AG08395 (cell line): ENCODE results near the gene PPIL1.

Experiments
- DNase-seq: peaks from one replicate; pipeline ENCODE4 v3.0.0; 2012; ENCODE audit warnings: mixed read lengths, low spot score

The PPIL1 gene

DNA sequence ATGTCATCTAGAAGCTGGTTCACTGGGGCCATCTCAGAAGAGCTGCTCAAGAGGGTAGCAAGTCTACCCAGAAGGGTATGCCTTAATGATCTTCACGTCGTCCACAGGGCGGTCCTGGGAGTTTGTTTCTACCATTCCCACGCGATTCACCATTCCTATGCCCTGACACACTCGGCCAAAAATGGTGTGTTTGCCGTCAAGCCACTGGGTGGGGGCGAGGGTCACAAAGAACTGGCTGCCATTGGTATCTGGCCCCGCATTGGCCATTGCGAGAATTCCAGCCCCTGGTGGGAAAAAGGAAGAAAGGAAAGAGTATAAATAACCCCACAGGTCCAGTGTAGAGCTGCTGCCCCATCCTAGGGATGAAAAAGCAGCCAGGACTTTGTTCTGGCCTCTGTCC, 18.9 kb downstream of the PPIL1 start:
- DNase-seq = no peak

DNA sequence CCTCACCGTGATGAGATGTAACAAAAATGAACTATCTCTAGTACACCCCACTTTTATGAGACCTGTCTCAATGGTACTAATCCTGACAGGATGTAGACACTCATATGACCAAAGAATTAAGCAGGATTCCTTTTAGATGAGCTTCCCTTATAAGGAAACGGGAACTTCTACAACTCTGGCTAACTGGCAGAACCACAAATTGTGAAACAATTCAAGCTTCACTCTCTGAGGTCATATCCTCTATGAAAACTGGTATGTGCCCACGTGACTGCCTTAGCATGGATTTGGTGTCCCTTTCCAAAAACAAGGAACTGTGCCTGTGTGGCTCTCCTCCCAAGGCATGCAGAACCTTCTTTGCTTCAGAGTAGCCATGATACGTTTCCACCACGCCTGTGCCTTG, 21.3 kb downstream of the PPIL1 start:
- DNase-seq = peak; percentile 78

DNA sequence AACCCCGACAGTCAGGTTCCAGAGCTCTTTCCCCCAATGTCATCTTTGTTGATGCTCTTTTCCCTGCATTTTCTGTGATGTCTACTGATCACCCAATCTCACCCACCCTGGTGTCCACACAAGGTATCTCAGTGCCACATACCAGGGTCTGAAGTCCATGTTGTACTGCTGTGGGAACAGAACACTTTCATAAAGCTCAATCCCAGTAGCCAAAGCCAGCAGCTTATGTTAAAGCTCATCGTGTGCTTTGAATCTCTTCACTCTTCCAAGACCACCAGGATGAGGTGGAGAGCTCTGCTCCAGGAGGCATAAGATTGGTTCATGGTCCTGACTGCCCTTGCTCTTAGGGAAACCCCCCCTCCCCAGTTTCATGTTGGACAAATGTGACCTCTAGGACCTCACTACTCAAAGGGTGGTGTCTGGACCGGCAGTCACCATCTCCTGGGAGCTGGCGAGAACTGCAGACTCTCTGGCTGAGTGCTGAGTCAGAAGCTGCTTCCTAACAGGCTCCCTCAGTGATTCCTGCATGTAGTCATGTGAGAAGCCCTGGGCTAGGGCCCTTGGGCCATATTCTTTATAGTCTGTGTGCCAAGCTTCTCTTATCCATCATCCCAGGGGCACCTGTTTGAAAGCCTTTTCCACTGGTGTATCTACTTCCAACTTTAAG, 22.0 kb downstream of the PPIL1 start:
- DNase-seq = peak; percentile 71

DNA sequence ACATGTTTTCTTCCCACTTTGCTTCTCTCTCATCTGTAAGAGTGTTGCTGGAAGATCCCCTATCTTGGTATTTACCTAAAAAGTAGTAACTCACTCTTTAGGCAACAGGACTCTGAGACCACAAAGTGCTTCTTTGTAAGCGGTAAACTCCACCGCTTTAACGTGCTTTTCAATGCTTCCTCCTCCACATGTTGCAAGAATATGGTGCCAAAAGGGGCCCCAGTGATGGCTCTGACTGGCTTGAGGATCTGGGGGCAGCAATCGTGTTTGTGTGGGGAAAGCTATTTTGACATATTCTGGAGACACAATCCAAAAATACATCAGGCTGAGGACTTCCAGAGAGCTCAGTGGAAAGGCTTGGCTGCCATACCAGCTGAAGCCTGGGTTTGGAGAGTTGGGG, 23.0 kb downstream of the PPIL1 start:
- no peak for DNase-seq

DNA sequence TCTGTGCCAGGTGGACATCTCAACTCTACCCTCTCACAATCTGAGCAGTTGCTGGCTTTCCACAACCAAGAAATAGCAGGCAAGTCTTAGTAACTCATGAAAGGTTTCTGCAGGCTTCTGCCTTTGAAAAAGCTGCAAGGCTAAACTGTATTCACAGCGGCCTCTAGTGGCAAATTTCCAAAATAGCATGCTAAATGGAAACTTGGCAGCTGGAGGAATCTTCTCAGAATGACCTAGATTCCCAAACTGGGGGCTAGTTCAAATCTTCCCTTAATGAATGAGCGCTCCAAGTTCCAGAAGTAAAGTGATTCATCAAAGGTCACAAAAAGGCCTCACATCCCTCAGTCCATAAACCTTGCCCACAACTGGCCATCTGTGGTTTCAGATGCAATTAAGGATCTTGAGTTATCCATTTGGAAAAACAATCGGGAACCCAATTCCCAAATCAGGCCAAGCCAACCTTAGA, 23.4 kb downstream of the PPIL1 start:
- peak; percentile 76 for DNase-seq

DNA sequence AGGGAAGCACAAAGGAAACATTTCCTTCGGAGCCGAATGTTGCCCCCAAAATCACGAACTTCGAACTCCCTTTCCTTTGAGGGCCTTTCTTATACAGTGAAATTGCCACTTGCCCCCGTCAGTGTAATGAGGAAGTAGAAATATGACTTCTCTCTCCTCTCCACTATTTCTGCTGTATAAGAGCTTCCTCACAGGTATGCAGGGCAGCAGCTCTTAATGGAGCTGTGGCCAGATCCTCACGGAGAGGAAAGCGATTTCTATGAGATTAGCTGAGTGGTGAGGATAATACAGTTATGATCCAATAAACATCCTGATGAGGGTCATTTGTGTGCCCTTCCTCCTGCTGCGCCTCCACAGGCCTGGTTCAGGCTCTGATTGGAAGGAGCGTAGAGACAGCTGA, 24.6 kb downstream of the PPIL1 start:
- DNase-seq = no peak

DNA sequence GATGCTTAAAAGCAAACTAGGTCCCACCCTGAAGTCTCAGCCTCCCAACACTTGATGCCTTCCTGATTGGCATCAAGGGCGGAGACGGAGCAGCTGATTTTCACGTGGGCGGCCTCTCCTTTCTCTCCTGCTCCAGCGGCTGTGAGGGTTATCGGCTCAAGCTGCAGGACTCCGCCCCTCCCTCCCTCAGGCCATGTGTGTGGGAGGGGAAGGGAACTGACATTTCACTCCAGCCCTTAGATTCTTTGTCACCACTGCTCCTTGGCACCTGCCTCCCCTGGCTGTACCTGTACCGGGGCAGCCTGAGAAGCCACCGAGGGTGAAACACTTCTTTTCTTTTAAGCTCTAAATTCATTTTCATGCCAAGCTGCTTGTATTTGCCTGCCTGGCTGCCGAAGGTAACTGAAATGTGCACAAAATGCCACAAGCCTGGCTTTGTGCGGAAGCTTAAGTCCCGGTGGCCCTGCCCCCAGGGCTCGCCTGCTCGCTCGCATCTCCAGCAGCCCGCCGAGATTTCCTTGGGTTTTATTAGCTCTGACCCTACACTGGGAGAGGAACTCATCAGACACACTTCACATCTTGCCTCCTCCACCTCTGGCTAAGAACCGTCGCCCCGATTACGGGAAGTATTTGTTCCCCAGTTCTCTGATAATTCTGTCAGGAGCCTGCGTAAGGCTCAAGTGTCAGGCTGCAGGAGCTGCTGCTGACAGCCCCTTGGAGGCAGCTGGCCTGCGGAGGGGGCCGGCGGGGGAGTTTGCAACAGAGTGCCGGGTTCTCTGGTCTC, 25.8 kb downstream of the PPIL1 start:
- DNase-seq = no peak

DNA sequence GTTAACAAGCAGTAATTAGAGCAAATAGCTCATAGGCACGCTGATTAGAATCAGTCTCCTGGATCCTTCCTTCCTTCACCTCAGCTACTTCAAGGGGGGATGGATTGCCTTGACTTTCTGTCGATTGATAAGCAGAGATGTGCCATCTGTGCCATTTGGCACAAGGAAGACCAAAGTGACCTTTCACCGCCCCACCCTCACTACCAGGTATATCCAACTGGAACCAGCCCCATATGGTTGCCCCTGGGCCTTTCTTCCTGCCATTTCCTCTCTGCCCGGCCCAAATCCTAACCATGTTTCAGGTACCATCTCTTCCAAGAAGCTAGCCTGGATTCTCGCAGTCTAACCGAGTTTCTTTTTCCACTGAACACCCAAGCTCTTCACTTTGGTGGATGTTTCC, 26.6 kb downstream of the PPIL1 start:
- DNase-seq = no peak

DNA sequence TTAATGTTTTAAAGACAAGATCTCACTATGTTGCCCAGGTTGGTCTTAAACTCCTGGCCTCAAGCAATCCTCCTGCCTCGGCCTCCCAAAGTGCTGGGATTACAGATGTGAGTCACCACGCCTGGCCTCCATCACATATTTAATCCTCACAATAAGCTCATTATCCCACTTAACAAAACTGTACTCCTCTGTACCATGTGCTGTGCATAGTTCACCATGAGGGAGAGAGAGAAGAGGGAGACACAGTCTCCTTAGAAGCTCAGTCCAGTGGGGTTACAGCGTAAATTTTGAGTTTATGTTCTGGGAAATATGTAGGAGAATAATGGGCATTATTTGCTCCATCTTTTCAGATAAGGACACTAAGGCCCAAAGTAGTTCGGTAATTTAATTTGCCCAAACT, 27.5 kb downstream of the PPIL1 start:
- no peak for DNase-seq

DNA sequence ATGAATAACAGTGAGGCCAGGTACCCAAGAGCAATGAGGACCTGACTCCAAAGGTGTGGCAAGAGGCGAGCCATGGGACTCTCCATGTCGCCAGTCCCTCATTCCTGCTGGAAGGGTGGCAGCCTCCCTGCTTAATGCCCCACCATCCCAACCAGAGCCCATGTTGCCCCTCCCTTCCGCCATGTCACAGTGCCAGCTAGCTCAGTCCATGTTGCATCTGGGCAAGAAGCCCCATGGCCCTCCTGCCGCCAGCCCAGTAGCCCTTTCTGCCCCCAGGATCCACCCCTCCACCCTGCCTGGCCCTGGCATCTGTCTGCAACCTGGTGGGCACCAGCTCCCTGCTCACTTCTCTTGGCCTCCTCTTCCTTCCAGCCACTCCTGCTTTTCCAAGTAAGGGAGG, 29.4 kb downstream of the PPIL1 start:
- no peak for DNase-seq

DNA sequence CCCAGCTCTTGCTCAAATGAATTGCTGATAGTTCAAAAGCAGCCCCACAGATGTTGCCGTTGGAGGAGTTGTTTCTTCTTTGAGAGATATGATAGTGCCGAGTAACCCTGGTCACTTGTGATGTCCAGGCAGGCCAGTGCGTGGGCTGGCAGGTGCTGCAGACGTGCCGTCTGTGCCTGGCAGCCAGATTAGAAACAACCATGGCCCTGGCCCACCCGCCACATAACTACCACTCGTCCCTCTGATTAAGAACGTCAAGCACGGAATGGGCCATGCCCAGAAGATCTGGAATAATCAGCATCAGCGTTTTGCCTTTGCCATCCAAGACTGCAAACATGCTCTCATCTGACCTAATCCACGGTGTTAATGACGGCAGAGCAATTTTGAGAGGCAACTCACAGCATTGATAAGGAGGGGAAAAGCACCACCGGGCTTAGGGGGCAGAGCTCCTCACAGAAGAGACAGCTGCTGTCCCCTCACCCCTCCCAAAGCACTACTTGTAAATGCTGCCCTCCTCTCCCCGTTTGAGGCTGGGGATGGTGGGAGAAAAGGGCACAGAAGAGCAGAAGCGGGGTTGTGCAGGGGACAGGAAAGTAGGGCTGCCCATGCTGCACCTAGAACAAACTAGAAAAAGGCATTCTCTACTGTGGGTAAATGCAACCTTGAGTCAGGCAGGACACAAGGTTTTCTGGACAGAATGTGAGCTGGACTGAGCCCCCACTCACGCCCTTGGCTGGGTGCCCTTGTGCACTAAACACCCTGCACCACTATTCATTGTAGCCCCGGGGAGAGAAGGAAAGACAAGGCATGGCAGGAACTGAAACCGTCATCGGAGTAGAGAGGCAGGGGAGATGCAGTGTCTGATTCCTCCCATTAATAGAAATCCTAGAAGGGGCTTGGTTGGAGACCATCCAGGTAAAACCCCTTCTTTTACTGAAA, 30.1 kb downstream of the PPIL1 start:
- no peak for DNase-seq

DNA sequence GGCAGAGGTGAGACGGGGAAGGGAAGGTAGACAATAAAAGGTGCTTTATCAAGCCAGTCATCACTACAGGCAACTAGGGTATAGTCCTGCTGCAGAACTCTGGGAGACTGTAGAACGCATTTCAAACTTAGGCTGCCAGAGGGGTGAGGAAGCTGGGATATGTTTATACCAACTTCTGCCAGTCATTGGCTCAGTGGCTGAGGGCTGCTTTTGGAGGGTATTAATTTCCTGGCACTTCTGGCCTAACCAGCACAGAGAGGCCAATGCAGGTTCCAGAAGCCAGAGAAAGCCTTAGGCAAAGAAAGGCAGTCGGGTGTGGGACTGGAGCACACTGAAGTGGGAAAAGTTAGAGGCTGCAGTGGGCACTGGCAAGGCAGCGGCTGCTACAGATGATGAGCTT, 31.4 kb downstream of the PPIL1 start:
- no peak for DNase-seq

DNA sequence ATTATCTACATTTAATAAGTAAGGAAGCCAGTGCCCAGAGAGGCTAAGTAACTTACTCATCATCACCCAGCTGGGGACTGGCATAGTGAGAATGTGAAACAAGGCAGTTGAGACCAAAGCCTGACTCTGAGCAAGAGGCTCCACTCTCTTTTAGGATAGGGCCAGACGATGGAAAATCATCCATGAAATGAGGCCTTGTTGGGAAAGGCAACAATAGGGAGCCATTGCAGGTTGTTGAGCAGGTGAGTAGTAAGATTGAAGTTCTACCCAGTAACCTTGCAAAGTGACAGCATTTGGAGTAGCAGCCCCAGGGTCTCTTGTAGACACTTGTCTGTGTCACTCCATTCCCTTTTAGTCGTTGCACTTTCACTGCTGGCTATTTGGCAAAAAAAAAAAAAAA, 32.8 kb downstream of the PPIL1 start:
- no peak for DNase-seq

DNA sequence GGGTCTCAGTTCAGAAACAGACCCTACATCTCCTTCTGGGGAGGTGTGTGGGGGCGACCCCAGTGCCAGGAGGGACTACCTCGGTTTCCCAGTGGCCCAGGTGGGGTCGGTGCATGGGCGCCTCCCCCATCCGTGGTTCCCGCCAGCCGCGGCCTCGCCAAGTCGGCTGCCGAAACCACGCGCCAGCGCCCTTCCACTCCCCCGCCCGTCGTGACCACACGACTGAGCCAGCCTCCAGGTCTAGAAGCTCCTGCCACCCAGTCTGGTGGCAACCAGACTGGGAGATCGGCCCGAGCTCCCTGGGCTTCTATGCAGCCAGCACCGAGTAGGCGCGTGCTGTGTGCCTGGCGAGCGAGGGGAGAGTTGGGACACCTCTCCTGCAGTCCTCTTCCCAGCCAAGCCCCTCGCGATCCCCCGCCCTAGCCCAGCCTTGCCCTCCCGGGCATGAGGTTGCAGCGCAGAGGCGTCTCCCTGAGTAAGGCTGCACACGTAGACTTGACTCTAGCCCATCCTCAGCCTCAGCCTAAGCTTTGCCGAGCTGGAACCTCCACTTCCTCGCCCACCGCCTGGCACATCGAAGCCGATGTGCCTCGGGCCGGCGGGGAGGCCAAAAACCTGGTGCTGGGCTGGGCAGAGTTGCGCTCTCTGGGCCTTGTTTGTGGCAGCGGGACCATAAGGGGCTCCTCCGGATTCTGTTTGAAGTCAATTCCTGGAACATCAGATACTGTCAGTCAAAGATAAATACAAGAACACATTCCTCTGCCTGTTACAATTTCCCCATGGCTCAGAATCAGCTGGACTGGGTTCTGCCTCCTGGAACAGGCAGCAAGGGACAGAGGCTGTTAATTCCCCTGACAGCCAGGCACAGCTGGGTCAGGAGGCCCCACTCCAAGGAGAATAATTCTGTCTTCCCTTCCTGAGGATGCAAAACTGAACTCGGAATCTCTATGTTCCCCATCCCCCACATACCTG, 33.9 kb downstream of the PPIL1 start:
- DNase-seq = no peak

DNA sequence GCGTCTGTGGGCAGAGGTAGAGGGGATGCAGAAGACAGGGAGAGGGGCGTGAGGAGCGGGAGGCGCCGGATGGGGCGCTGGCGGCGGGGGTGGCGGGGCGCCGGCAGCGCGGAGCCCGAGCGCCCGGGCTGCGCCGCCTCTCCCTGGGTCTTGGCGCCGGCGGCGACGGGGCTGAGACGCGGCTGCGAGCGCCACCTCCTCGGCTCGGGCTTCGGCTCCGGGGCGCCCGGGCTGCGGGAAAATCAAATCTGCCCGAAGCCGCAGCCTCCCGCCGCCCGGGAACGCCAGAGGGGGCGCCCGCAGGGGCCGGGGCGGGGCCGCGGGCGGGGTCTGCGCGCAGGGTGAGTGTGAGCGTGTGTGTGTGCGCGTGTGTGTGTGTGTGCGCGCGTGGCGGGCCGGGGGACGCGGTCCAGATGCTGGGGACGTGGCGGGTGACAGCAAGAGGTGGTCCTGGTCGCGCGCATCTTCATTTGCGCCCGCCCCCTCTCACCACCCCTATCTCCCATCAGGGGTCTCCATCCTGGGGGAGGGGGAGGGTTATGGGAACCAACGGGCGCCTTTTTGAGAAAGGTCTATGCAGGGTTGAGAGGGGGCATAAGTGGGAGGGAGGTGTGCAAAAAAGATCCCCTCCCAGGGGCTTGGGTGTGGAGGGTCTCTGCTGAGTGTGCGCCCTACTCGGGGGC, 34.7 kb downstream of the PPIL1 start:
- DNase-seq = peak; percentile 50

DNA sequence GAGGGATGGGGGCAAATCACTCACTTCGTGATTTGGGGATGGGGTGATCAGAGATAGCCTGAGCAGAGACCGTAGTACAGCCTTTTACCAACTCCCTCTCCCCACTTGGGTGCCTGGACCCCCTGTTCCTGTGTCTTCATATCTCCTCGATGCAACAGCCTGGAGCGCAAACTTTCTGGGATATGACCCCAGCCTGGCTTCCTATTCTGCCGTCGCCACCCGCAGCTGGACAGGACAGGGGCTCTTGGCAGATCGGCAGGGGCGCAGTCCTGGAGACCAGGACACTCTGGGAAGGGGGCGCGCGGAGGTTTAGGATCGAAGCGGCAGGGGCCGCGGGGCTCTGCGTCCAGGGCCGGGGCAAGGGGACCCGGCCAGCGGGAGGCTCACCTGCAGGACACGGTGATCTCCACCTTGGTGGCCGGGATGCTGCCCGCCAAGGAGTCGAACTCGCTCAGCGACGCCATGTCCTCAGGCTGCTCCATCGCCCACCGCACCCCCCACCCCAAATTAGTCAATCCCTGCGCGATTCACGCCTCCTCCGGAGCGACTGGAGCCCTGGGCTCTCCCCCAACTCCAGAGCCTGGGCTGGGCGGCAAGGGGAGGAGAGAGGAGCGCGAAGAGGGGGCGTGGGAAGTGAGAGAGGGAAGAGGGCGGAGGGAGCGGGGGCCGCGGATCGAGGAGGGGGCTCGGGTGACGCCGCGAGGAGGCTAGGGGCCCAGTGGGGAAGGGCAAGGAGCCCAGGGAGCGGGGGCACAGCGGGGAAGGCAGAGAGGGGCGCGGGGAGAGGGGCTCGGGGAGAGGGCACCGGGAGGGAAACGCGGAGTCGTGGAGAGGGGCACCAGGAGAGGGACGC, 35.5 kb downstream of the PPIL1 start, which contains the start of gene CPNE5:
Gene CPNE5, minus strand, starts transcription at position 549 of the 853 bp plus-strand sequence. Its CDS starts 67 bp downstream, at position 482.
- DNase-seq = no peak

DNA sequence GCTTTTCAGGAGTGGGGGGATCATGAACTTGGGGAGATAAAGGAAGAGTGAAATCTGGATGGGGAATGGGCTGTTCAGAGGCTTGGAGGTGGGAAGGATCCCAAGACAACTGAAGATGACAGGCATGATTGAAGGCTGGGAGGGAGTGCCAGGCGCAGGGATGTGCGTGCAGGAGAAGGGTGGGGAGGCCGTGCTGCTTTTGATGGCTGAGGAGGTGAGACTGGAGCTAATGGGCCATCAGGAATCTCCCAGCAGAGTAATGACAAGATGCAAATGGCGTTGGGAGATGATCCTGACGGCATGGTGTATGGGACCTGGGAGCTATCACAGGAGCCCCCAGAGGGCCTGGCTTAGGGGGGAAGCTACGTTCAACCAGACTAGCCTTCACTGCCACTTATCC, 36.9 kb downstream of the PPIL1 start:
- DNase-seq = no peak

DNA sequence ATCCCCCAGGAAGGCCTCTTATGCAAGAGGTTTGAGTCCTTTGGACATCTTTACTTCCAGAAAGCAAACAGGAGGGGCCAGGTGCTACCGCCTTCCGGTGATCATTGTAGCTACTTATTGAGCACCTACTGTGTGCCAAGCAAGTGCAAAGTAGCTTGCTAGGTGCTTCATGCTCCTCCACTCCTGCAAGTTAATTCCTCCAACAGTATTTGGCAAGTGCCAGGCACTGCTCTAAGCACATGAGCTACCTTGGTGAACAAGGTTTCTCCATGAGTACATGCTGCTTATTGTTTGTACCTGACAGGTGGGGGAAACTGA, 37.6 kb downstream of the PPIL1 start:
- DNase-seq = no peak

DNA sequence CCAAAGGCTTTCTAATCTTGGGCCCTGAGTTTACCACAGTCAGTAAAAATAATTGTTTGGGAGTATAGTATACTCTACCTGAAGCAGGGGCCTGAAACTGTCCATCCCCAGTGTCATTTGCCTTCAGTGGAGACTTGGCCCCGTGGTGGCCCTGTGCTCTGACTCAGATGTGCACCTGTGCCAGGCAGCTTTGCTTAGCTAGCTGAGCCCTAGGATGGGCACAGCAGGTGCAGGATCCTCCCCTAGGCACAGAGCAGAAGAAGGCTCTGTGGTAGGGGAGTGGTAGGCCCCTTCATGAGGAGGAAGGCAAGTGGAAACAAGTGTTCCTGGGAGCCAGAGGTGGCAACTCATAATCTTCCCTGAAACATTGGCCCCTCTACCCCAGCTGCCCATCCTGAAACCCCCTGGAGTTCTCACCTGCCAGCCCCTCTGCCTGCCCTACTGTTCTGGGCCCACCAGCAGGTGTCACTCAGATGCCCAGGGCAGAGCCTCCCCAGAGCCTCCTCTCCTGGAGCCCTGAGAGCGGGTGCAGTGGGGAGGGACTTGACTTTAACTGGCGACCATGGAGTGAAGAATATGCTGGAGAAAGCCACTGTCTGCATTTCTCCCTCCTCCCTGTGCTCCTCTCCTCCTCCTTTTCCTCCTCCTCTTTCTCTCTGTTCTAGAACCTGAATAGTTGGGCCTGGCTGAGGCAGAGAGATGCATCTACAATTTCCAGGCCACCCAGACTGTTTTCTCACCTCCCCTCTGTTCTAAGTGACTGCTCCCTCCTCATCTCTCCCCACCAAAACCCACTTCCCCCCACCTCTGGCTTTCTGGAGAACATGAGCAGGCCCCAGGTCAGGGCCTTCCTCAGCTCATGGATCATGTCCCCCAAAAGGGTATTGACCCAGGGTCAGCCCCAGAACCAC, 38.2 kb downstream of the PPIL1 start:
- no peak for DNase-seq
